ENCODE data around the gene REXO5.

REXO5 gene

GRCh38 chr16:20853981-20854620, 47.8 kb downstream of the REXO5 start:
- no peak overlapping the region for H3K9ac ChIP-seq
- H3K36me3 ChIP-seq (ENCODE audit: insufficient read depth), result no peaks in the 10 kb centered on the region
- no peaks in the 10 kb centered on the region for H3K27me3 ChIP-seq (ENCODE audit: insufficient read depth, low read depth)
- no peaks in the 10 kb centered on the region for H4K20me1 ChIP-seq (ENCODE audit: insufficient read depth)
- no peak overlapping the region for H2AFZ ChIP-seq (ENCODE audit: low read depth)
- H3K4me1 ChIP-seq (ENCODE audit: low read depth, poor library complexity, severe bottlenecking), result no peaks in the 10 kb centered on the region
- no peaks in the 10 kb centered on the region for H3K79me2 ChIP-seq (ENCODE audit: insufficient read depth, low read depth)
- H3K4me3 ChIP-seq (IDR thresholded peaks at IDR 0.05; ENCODE audit: insufficient read depth, low read depth, low read length), result no peak overlapping the region
- TF ChIP-seq, protein P1, sequence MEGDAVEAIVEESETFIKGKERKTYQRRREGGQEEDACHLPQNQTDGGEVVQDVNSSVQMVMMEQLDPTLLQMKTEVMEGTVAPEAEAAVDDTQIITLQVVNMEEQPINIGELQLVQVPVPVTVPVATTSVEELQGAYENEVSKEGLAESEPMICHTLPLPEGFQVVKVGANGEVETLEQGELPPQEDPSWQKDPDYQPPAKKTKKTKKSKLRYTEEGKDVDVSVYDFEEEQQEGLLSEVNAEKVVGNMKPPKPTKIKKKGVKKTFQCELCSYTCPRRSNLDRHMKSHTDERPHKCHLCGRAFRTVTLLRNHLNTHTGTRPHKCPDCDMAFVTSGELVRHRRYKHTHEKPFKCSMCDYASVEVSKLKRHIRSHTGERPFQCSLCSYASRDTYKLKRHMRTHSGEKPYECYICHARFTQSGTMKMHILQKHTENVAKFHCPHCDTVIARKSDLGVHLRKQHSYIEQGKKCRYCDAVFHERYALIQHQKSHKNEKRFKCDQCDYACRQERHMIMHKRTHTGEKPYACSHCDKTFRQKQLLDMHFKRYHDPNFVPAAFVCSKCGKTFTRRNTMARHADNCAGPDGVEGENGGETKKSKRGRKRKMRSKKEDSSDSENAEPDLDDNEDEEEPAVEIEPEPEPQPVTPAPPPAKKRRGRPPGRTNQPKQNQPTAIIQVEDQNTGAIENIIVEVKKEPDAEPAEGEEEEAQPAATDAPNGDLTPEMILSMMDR (conservative IDR thresholded peaks at IDR 0.05; ENCODE audit: low read depth, low read length), result no peak
- H3K4me2 ChIP-seq, result no peak overlapping the region
- no peak overlapping the region for H3K27ac ChIP-seq

- Histone ChIP-seq H3K4me3 (IDR thresholded peaks at IDR 0.05; ENCODE audit: insufficient read depth, low read depth, low read length) (no peak overlapping the region), H2AFZ (ENCODE audit: low read depth) (no peak overlapping the region), H3K79me2 (ENCODE audit: insufficient read depth, low read depth) (no peaks in the 10 kb centered on the region), H3K4me1 (ENCODE audit: low read depth, poor library complexity, severe bottlenecking) (no peaks in the 10 kb centered on the region), H3K9ac (no peak overlapping the region), H4K20me1 (ENCODE audit: insufficient read depth) (no peaks in the 10 kb centered on the region), H3K4me2 (no peak overlapping the region), H3K27ac (no peak overlapping the region), H3K36me3 (ENCODE audit: insufficient read depth) (no peaks in the 10 kb centered on the region), H3K27me3 (ENCODE audit: insufficient read depth, low read depth) (no peaks in the 10 kb centered on the region)
- TF ChIP-seq, protein P1 (conservative IDR thresholded peaks at IDR 0.05; ENCODE audit: low read depth, low read length), result no peak
Observed at GRCh38 chr16:20854963-20855362, 48.6 kb downstream of the REXO5 start.

- no peaks in the 10 kb centered on the region for H3K36me3 ChIP-seq (ENCODE audit: insufficient read depth)
- no peak overlapping the region for H3K9ac ChIP-seq
- H4K20me1 ChIP-seq (ENCODE audit: insufficient read depth), result no peaks in the 10 kb centered on the region
- no peaks in the 10 kb centered on the region for H3K27me3 ChIP-seq (ENCODE audit: insufficient read depth, low read depth)
- TF ChIP-seq, protein P1 (conservative IDR thresholded peaks at IDR 0.05; ENCODE audit: low read depth, low read length), result no peak
- no peaks in the 10 kb centered on the region for H3K79me2 ChIP-seq (ENCODE audit: insufficient read depth, low read depth)
- H3K27ac ChIP-seq, result no peak overlapping the region
- no peak overlapping the region for H3K4me3 ChIP-seq (IDR thresholded peaks at IDR 0.05; ENCODE audit: insufficient read depth, low read depth, low read length)
- no peak overlapping the region for H2AFZ ChIP-seq (ENCODE audit: low read depth)
- no peaks in the 10 kb centered on the region for H3K4me1 ChIP-seq (ENCODE audit: low read depth, poor library complexity, severe bottlenecking)
- H3K4me2 ChIP-seq, result no peak overlapping the region
Observed at GRCh38 chr16:20857281-20857680, 51.0 kb downstream of the REXO5 start.

DNA sequence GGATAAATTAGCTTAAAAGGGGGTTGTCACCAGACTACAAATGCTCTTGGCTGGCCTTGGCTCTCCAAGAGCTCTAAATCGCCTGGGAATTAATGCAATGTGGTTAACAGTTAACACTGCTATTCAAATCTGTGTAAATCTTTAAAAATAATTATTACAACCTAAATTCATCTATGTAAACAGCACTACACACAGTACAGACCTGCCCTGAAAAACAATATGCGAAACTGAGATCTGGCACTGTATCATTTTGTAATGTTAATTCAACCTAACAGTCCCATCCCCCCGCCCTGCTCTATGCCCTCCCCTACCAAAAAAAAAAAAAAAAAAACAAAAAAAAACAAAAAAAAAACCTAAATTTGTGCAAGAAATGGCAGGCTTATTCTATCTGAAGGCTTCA, 52.9 kb downstream of the REXO5 start:
- TF ChIP-seq, protein P1 (conservative IDR thresholded peaks at IDR 0.05; ENCODE audit: low read depth, low read length), result no peak
- H3K36me3 ChIP-seq (ENCODE audit: insufficient read depth), result no peaks in the 10 kb centered on the region
- no peaks in the 10 kb centered on the region for H3K27me3 ChIP-seq (ENCODE audit: insufficient read depth, low read depth)
- no peak overlapping the region for H2AFZ ChIP-seq (ENCODE audit: low read depth)
- H3K4me2 ChIP-seq, result no peak overlapping the region
- no peak overlapping the region for H3K27ac ChIP-seq
- H3K4me3 ChIP-seq (IDR thresholded peaks at IDR 0.05; ENCODE audit: insufficient read depth, low read depth, low read length), result no peak overlapping the region
- H4K20me1 ChIP-seq (ENCODE audit: insufficient read depth), result no peaks in the 10 kb centered on the region
- no peaks in the 10 kb centered on the region for H3K4me1 ChIP-seq (ENCODE audit: low read depth, poor library complexity, severe bottlenecking)
- no peak overlapping the region for H3K9ac ChIP-seq
- no peaks in the 10 kb centered on the region for H3K79me2 ChIP-seq (ENCODE audit: insufficient read depth, low read depth)

Data from KMS-11 (cell line).